Activated CD4-positive, alpha-beta T cell treated with anti-CD3 and anti-CD28 coated beads for 36 hours (primary cell): Measurements from ENCODE around the gene NFE2L2. TPM values are rescaled to one million over a fixed set of nuclear protein-coding genes. Genes with fewer than 3 reads are reported as not detected.
"Not testable (repeated sequence)": the region's sequence is repeated elsewhere in the genome, so short reads cannot be mapped to it uniquely, and the experiment has no call there.

Source experiments
- ATAC-seq: fragments of 200-7000 bp; cut with Tn5 transposase; one replicate; pipeline ENCODE4 v1.10.0; 2021; ENCODE audit warnings: mild to moderate bottlenecking, moderate library complexity
- CTCF ChIA-PET: fragments of 350-600 bp; sonication (Branson Sonifier 250); formaldehyde crosslinking; loops from one replicate; lab custom pipeline; 2021; ENCODE audit warnings: antibody characterized with exemption; lab: Charles Lee
- POLR2A ChIA-PET: fragments of 350-600 bp; sonication (Branson Sonifier 250); formaldehyde crosslinking; loops from one replicate; lab custom pipeline; 2021; ENCODE audit warnings: antibody characterized with exemption, inconsistent platforms; lab: Charles Lee
- DNase-seq: peaks from one replicate; pipeline ENCODE4 v3.0.0-alpha.2; 2020
- H3K27ac Mint-ChIP-seq: one replicate; pipeline ENCODE4 v1.8.0; 2021; ENCODE audit warnings: mixed read lengths
- H3K27me3 Mint-ChIP-seq: one replicate; pipeline ENCODE4 v1.8.0; 2021; ENCODE audit warnings: mixed read lengths
- H3K36me3 Mint-ChIP-seq: one replicate; pipeline ENCODE4 v1.8.0; 2021; ENCODE audit warnings: low read depth, mixed read lengths
- H3K4me1 Mint-ChIP-seq: one replicate; pipeline ENCODE4 v1.8.0; 2021; ENCODE audit warnings: mixed read lengths
- H3K4me3 Mint-ChIP-seq: one replicate; pipeline ENCODE4 v1.8.0; 2021; ENCODE audit warnings: mild to moderate bottlenecking, moderate library complexity, mixed read lengths
- H3K9me3 Mint-ChIP-seq: one replicate; pipeline ENCODE4 v1.8.0; 2021; ENCODE audit warnings: low read depth, mixed read lengths
- intact Hi-C, 2 experiments: fragments of 100-400 bp; cut with DNase I in 1 of 2; cut with micrococcal nuclease in 1 of 2; formaldehyde crosslinking; loops; one replicate each; pipeline versions ENCODE4 v1.14.2 to v1.15.1; 2022 to 2024; cut with DNase I, micrococcal nuclease
- total RNA-seq, 2 experiments: library from RNA; stranded (reverse); gene quantifications; one replicate each; pipeline ENCODE4 v1.2.3, GENCODE V29; 2021

NFE2L2 gene
- total RNA-seq, 2 experiments from 2014 or later: 56.6 to 81.5 TPM

DNA sequence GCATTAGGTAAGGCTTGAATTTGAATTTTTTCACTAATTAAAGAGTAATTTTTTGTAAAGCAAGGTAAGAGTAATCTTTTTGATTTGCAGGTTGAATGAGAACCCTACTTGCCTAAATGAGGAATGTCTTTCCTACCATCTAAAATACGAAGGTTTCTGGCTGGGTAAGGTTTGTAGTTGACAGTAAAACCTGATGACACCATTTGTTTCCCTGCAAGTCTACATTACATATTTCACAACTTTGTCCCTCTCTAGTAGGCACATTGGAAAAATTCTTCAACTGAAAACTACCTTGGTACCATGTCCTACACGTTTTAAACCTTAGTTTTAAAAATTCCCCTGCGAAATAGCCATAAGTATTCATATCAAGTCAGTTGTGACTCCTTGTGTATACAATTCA is 42.6 kb downstream of the NFE2L2 start:
- Mint-ChIP-seq H3K9me3 (no peaks in the 10 kb centered on the region), H3K4me3 (no peak overlapping the region), H3K27ac (peak overlapping the region; percentile 53), H3K27me3 (no peaks in the 10 kb centered on the region), H3K4me1 (peaks cover 48% of the 10 kb centered on the region), H3K36me3 (peaks cover 63% of the 10 kb centered on the region)
- ATAC-seq (no peak), DNase-seq (no peak)
- ChIA-PET CTCF (interaction anchor here (0.8 to 2.6 kb wide), 4 partner anchors 10 to 57 kb away, joined by 3 to 12 read pairs (median 4); no protein-coding TSS in a partner anchor), POLR2A (interaction anchor here (0.9 to 1.1 kb wide), 4 partner anchors 33 to 58 kb away, joined by 3 to 8 read pairs (median 5); no protein-coding TSS in a partner anchor)
- intact Hi-C loops: no loop called here

DNA sequence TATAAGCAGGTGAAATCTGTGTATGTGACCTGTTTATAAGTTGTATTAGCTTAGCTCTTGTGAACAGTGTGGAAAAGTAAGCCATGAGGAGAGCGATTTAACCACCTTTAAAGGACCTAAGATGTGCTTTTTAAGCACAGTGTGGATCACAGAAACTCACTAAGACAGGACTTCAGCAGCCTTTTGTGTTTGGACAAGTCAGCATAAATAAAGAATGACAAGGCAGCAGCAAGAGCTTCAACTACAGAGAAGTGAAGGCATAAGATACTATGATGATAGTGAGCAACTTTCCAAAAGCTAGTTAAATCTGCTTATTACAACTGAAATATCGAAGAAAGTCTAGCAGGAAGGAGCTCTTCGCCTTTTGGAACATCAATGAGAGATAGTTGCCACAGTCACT is 43.0 kb downstream of the NFE2L2 start:
- DNase-seq: no peak
- ChIA-PET CTCF (interaction anchor here (0.6 to 2.6 kb wide), 5 partner anchors 10 to 114 kb away, joined by 3 to 12 read pairs (median 3); no protein-coding TSS in a partner anchor), POLR2A (interaction anchor here (0.9 to 1.1 kb wide), 3 partner anchors 33 to 57 kb away, joined by 3 to 5 read pairs (median 5); no protein-coding TSS in a partner anchor)
- peak overlapping the region; percentile 17 for H3K27ac Mint-ChIP-seq
- no peaks in the 10 kb centered on the region for H3K9me3 Mint-ChIP-seq
- peaks cover 53% of the 10 kb centered on the region for H3K4me1 Mint-ChIP-seq
- intact Hi-C loops: no loop called here
- H3K27me3 Mint-ChIP-seq: no peaks in the 10 kb centered on the region
- H3K36me3 Mint-ChIP-seq: peaks cover 64% of the 10 kb centered on the region
- ATAC-seq: no peak
- H3K4me3 Mint-ChIP-seq: no peak overlapping the region

DNA sequence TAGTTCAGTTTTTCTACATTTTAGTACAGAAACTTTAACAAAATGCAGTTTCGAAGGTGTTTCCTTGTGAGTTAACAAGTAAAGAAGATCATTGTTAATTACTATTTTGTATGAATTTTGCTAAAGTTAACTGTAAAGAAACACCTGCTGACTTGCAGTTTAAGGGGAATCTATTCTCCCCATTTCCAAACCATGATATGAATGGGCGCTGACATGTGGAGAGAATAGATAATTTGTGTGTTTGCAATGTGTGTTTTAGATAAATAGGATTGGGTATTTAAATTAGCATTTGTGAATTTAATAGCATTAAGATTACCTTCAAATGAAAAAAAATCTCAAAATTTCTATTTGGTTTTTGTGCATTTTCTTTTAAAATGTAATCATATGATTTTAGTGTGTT is 44.7 kb downstream of the NFE2L2 start:
- H3K27ac Mint-ChIP-seq, ATAC-seq, DNase-seq, H3K4me3 Mint-ChIP-seq, H3K27me3 Mint-ChIP-seq, H3K9me3 Mint-ChIP-seq, POLR2A ChIA-PET, intact Hi-C loops: not testable (repeated sequence)
- CTCF ChIA-PET: interaction anchor here (2.6 kb wide), 1 partner anchor 55 kb away, joined by 12 read pairs; no protein-coding TSS in a partner anchor
- Mint-ChIP-seq H3K4me1 (peaks cover 65% of the 10 kb centered on the region), H3K36me3 (peaks cover 73% of the 10 kb centered on the region)

DNA sequence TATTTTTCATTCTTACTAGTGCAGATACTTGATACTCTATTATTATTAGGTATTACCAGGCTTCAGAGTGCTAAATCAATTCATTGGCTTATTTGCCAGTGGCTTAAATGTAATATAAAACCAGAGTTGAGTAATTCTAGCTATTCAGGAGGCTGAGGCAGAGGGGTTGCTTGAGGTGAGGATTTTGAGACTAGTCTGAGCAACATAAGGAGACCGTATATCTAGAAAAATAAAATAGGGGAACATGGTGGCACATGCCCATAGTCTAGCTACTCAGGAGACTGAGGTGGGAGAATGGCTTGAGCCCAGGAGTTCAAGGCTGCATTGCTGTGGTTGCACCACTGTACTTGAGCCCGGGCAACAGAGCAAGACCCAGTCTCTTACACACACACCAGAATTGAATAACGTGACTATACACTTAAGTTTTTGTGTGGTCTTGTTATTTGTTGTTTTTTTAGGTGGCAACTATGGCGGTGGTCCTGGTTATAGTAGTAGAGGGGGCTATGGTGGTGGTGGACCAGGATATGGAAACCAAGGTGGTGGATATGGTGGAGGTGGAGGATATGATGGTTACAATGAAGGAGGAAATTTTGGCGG is 47.2 kb downstream of the NFE2L2 start:
- peaks cover 66% of the 10 kb centered on the region for H3K4me1 Mint-ChIP-seq
- peak overlapping the region; percentile 63 for H3K27ac Mint-ChIP-seq
- ChIA-PET POLR2A (no interaction called here), CTCF (interaction anchor here (0.9 to 2.2 kb wide), 4 partner anchors 8 to 53 kb away, joined by 3 to 6 read pairs (median 4); no protein-coding TSS in a partner anchor)
- ATAC-seq (no peak), DNase-seq (no peak)
- peaks cover 80% of the 10 kb centered on the region for H3K36me3 Mint-ChIP-seq
- no peaks in the 10 kb centered on the region for H3K27me3 Mint-ChIP-seq
- intact Hi-C loops: no loop called here
- peak overlapping the region; percentile 27 for H3K4me3 Mint-ChIP-seq
- no peaks in the 10 kb centered on the region for H3K9me3 Mint-ChIP-seq

DNA sequence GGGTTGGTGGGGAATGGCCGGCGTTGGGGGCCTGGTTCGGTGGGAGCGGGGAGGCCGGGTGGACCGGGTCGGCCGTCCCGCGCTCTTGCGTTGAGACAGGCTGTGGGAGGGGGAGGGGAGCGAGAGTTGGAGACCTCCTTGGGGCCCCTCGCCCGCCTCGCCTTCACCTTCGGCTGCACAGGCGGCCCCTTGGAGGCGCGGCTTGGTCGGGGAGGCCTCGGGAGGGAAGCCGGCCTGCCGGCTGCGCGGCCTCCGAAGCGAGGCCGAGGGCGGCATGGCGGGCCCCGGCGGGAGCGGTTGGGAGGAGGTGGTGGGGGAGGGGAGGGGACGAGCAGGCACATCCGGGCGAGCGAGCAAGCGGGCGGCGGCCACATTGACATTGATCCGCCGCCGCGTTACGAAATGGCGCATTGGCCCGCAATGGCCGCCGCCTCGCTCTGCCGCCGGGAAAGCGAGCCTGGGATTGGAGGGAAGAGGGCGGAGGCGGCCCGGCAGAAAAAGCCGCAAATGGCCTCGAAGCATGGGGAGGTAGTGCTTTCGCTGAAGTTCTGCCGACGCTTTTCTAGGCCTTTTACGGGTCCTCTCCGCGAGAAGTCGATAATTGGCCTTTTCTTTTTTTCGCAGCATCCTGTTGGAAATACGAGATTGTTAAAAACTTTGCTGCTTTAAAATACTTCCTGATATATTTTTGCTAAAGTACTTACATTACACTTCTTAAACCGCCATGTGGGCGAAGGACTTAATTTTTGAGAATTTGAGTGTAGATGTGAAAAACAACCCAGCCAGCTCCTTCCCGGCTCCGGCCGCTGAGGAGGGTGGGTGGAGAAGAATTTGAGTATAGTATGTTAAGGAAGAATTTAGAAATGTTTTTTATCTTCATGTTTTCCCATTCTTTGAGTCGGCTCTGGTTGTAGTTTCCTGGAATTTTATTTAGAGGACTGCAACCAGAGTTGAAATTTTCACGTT is 51.4 kb downstream of the NFE2L2 start:
- peak overlapping the region; percentile 91 for H3K27ac Mint-ChIP-seq
- ATAC-seq: peak; percentile 67
- peak; percentile 97 for DNase-seq
- CTCF ChIA-PET: interaction anchor here (1.2 to 1.7 kb wide), 6 partner anchors 12 to 181 kb away, joined by 3 to 18 read pairs (median 5); partner anchors contain the start of gene NFE2L2
- no peaks in the 10 kb centered on the region for H3K9me3 Mint-ChIP-seq
- peaks cover 42% of the 10 kb centered on the region for H3K4me1 Mint-ChIP-seq
- intact Hi-C loops: loop anchor here (1.0 to 5.0 kb wide), 12 partner anchors 47 to 1238 kb away; partner anchors contain the start of genes AGPS (in 2 of the 2), NFE2L2 (in 1 of the 2), PJVK (in 1 of the 2) and PRKRA (in 1 of the 2)
- POLR2A ChIA-PET: interaction anchor here (0.6 to 2.5 kb wide), 7 partner anchors 11 to 362 kb away, joined by 3 to 53 read pairs (median 4); partner anchors contain the start of gene NFE2L2
- peaks cover 52% of the 10 kb centered on the region for H3K36me3 Mint-ChIP-seq
- peak overlapping the region; percentile 86 for H3K4me3 Mint-ChIP-seq
- no peaks in the 10 kb centered on the region for H3K27me3 Mint-ChIP-seq

DNA sequence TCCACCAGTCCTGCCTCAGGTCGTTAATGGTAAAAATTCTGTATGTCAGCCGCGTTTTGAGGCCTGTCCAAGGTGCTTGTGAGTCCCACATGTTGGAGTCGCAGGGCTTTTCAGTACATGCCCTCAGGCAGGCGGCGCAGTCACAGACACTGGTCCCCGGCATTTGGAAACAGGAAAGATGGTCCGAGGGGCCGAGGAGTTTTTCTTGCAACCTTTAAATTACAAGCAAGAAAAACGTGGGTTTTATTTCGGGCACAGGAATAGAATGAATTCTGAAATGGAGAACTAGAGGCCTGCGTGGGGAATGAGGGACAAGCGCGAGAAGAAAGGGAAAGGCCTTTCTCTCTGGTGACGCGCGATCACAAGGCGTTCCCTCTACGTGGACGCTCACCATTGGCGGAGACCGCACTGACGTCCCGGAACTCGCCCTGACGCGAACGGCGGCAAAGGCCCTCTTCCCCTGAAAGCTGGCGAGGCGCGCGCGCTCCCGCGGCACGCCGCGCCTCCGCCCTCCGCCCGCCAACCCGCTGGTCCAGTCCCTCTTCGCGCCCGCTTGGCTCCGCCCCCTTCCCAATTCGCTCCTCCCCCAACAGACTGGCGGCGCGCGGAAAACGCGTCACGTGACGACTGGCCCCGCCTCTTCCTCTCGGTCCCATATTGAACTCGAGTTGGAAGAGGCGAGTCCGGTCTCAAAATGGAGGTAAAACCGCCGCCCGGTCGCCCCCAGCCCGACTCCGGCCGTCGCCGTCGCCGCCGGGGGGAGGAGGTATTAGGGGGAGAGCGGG is 52.2 kb downstream of the NFE2L2 start, which contains the start of gene HNRNPA3:
TSS of gene HNRNPA3 (plus strand) at position 689 of the 785 bp plus-strand sequence. CDS start at position 695, 6 bp downstream.
- H3K9me3 Mint-ChIP-seq: no peaks in the 10 kb centered on the region
- peaks cover 42% of the 10 kb centered on the region for H3K4me1 Mint-ChIP-seq
- DNase-seq: peak; percentile 100
- peaks cover 49% of the 10 kb centered on the region for H3K36me3 Mint-ChIP-seq
- POLR2A ChIA-PET: interaction anchor here (0.6 to 2.5 kb wide), 10 partner anchors 10 to 361 kb away, joined by 3 to 53 read pairs (median 3); partner anchors contain the start of gene NFE2L2
- peak; percentile 90 for ATAC-seq
- H3K27me3 Mint-ChIP-seq: no peaks in the 10 kb centered on the region
- intact Hi-C loops: loop anchor here (1.0 to 5.0 kb wide), 11 partner anchors 46 to 1239 kb away; partner anchors contain the start of genes AGPS (in 2 of the 2), NFE2L2 (in 1 of the 2), PJVK (in 1 of the 2) and PRKRA (in 1 of the 2)
- CTCF ChIA-PET: interaction anchor here (1.0 to 1.7 kb wide), 6 partner anchors 9 to 182 kb away, joined by 3 to 18 read pairs (median 4); partner anchors contain the start of gene NFE2L2
- peak within 1 kb of the TSS; percentile 86 for H3K4me3 Mint-ChIP-seq
- peak within 1 kb of the TSS; percentile 99 for H3K27ac Mint-ChIP-seq

DNA sequence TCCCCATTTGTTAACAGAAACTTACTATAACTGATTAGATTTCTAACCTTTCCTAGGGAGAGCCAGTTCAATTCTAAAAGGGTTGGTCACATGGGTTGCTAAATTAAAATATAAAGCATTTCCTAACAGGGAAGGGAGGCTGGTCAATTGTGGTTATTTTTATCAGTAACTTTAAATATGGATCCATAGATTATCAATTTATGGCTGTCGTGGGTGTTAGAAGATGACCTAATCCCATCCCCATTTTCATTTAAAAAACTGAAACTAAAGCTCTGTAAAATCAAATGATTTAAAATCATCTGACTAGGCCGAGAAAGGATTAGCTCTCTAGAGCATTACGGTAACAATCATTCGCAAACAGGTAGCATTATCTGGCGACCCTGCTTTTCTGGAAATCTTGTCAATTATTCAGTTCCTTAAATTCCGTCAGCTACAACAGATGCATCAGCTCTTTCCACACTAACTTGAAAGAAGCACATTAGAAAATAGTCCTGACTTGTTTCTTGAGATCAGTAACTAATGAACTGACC is 52.9 kb downstream of the NFE2L2 start:
- H3K4me3 Mint-ChIP-seq: peak overlapping the region; percentile 86
- ATAC-seq (no peak), DNase-seq (no peak)
- no peaks in the 10 kb centered on the region for H3K27me3 Mint-ChIP-seq
- H3K4me1 Mint-ChIP-seq: peaks cover 41% of the 10 kb centered on the region
- H3K36me3 Mint-ChIP-seq: peaks cover 44% of the 10 kb centered on the region
- ChIA-PET CTCF (interaction anchor here (1.0 to 1.7 kb wide), 6 partner anchors 10 to 182 kb away, joined by 3 to 18 read pairs (median 4); partner anchors contain the start of gene NFE2L2), POLR2A (interaction anchor here (0.7 to 2.5 kb wide), 7 partner anchors 10 to 80 kb away, joined by 3 to 53 read pairs (median 3); partner anchors contain the start of gene NFE2L2)
- no peaks in the 10 kb centered on the region for H3K9me3 Mint-ChIP-seq
- intact Hi-C loops: loop anchor here (1.0 to 5.0 kb wide), 11 partner anchors 45 to 1239 kb away; partner anchors contain the start of genes AGPS (in 2 of the 2), NFE2L2 (in 1 of the 2), PJVK (in 1 of the 2) and PRKRA (in 1 of the 2)
- H3K27ac Mint-ChIP-seq: peak overlapping the region; percentile 99

DNA sequence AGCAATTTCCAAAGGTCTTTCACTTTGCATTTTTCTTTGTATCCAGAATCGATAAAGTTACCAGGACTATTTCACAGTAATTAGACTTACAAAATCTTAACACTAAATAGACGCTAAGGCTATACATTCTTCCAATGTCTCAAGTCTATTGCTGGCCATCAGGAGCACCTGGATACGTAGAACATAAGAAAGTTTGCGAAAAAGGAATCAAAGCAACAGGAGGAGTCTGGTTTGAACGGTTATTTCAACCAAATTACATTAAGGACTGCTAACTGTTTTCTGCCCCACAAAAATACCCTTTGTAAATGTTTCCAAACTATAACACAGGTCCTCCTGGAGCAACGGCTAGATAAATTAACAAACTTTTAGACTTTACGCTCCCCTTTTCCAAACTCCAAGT is 53.4 kb downstream of the NFE2L2 start:
- DNase-seq: no peak
- intact Hi-C loops: loop anchor here (5.0 kb wide), 2 partner anchors 121 to 181 kb away; partner anchors contain the start of gene AGPS (in 1 of the 2)
- peak overlapping the region; percentile 99 for H3K27ac Mint-ChIP-seq
- CTCF ChIA-PET: interaction anchor here (1.0 to 1.7 kb wide), 6 partner anchors 10 to 55 kb away, joined by 3 to 18 read pairs (median 4); partner anchors contain the start of gene NFE2L2
- peaks cover 41% of the 10 kb centered on the region for H3K4me1 Mint-ChIP-seq
- H3K36me3 Mint-ChIP-seq: peaks cover 39% of the 10 kb centered on the region
- no peak for ATAC-seq
- peak overlapping the region; percentile 86 for H3K4me3 Mint-ChIP-seq
- H3K27me3 Mint-ChIP-seq: no peaks in the 10 kb centered on the region
- no peaks in the 10 kb centered on the region for H3K9me3 Mint-ChIP-seq
- POLR2A ChIA-PET: interaction anchor here (0.7 to 2.5 kb wide), 6 partner anchors 9 to 81 kb away, joined by 3 to 53 read pairs (median 5); partner anchors contain the start of gene NFE2L2

DNA sequence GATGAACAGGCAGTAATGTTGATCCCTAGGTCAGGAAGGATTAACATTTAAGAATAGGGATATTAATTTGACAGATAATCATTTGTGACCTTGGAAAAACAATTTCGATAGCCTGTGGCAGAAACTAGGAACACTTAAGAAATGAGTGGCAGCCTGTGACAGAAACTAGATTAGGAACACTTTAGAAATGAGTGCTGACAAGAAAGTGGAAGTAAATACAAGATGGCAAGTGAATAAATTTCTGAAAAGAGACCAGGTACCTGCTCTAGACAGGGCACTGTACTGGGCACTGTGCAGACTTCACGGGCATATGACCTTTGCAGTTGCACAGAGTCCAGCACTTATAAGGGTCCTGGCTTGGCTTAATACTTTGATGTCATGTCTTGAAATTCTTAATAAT is 57.4 kb downstream of the NFE2L2 start:
- peak; percentile 57 for ATAC-seq

More for the DNA sequence above, 57.4 kb downstream of the NFE2L2 start:
- no peaks in the 10 kb centered on the region for H3K27me3 Mint-ChIP-seq
- peaks cover 10% of the 10 kb centered on the region for H3K36me3 Mint-ChIP-seq
- H3K9me3 Mint-ChIP-seq: no peaks in the 10 kb centered on the region
- POLR2A ChIA-PET: no interaction called here
- DNase-seq: no peak
- CTCF ChIA-PET: interaction anchor here (0.7 kb wide), 1 partner anchor 42 kb away, joined by 3 read pairs; no protein-coding TSS in a partner anchor
- intact Hi-C loops: loop anchor here (2.0 to 5.0 kb wide), 2 partner anchors 35 to 380 kb away; no protein-coding TSS in a partner anchor
- H3K27ac Mint-ChIP-seq: peak overlapping the region; percentile 34
- H3K4me1 Mint-ChIP-seq: peaks cover 26% of the 10 kb centered on the region
- no peak overlapping the region for H3K4me3 Mint-ChIP-seq
